Measurements from ENCODE around the gene EML1. TPM values are rescaled to one million over a fixed set of nuclear protein-coding genes. Genes with fewer than 3 reads are reported as not detected.

Gene EML1
- total RNA-seq, 3 donors from 2014 or later (not counting 1 experiment from before 2014, with no cell fraction given) = not detected

DNA sequence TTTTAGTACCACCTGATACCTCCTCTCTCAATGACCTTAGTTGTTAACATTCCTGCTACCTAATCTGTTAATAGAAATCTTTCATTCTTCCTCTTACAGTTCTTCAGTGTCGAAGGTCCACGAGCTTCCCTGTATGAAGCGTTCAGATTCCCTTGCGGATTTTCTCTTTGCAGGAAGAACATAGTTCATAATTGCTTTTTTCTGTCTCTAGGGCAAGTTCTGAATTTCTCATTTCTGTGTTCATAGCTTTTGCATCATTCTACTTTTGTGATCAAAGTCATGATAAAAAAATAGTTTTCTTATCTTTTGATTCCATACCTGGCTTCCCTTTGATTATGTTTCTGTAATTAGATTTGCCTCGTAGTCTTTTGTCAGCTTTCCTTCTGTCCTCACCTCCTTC, 94.9 kb downstream of the EML1 start:
- 83% methylated on average over 4 of the region's 5 CpGs for WGBS (ENCODE audit: insufficient coverage)
- ATAC-seq (no peak), DNase-seq (no peak)
- intact Hi-C loops (cut with micrococcal nuclease) = no loop called here
- peaks cover 7 to 41% of the 10 kb centered on the region in 2 donors for H3K27me3 Mint-ChIP-seq (ENCODE audit: low read depth in 2 of 2)
- H3K27ac Mint-ChIP-seq = no peak overlapping the region
- TF ChIP-seq, protein P1, sequence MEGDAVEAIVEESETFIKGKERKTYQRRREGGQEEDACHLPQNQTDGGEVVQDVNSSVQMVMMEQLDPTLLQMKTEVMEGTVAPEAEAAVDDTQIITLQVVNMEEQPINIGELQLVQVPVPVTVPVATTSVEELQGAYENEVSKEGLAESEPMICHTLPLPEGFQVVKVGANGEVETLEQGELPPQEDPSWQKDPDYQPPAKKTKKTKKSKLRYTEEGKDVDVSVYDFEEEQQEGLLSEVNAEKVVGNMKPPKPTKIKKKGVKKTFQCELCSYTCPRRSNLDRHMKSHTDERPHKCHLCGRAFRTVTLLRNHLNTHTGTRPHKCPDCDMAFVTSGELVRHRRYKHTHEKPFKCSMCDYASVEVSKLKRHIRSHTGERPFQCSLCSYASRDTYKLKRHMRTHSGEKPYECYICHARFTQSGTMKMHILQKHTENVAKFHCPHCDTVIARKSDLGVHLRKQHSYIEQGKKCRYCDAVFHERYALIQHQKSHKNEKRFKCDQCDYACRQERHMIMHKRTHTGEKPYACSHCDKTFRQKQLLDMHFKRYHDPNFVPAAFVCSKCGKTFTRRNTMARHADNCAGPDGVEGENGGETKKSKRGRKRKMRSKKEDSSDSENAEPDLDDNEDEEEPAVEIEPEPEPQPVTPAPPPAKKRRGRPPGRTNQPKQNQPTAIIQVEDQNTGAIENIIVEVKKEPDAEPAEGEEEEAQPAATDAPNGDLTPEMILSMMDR (IDR thresholded peaks at IDR 0.05) = no peak
- H3K36me3 ChIP-seq (ENCODE audit: control insufficient read depth, insufficient read depth, low read length) = no peaks in the 10 kb centered on the region
- H3K4me3 ChIP-seq (ENCODE audit: low read length) = no peak overlapping the region
- H3K4me1 ChIP-seq (ENCODE audit: control insufficient read depth, insufficient read depth, low read length) = no peaks in the 10 kb centered on the region
- H3K4me3 Mint-ChIP-seq = no peak overlapping the region
- no peaks in the 10 kb centered on the region for H3K9me3 ChIP-seq (ENCODE audit: control insufficient read depth, insufficient read depth, low read length)
- no peaks in the 10 kb centered on the region for H3K9me3 Mint-ChIP-seq
- no peaks in the 10 kb centered on the region for H3K27me3 ChIP-seq (ENCODE audit: control insufficient read depth, insufficient read depth, low read length)
- no peaks in the 10 kb centered on the region for H3K36me3 Mint-ChIP-seq
- H3K4me1 Mint-ChIP-seq = no peaks in the 10 kb centered on the region
- H3K27ac ChIP-seq (ENCODE audit: low read length) = no peak overlapping the region

DNA sequence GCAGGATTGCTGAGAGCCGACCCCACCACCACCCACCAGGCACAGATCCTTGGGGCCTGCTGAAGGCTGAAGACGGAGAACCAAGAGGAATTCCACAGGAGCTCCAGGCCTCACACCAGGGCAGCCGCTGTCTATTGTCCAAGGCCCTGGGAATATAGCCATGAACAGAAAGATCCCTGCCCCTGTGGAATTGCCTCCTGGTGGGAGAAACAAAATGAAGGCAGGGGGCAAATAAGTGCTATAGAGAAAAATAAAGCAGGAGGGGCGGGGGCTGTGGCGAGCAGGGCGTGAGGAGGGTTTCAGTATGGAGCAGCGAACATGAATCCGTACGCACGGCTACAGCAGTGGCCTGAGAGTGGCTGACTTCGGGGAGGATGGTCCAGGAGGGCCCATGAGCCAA, 96.1 kb downstream of the EML1 start:
- H3K4me3 Mint-ChIP-seq = no peak overlapping the region
- Histone ChIP-seq H3K27ac (ENCODE audit: low read length) (no peak overlapping the region), H3K27me3 (ENCODE audit: control insufficient read depth, insufficient read depth, low read length) (no peaks in the 10 kb centered on the region), H3K9me3 (ENCODE audit: control insufficient read depth, insufficient read depth, low read length) (no peaks in the 10 kb centered on the region), H3K4me3 (ENCODE audit: low read length) (no peak overlapping the region), H3K36me3 (ENCODE audit: control insufficient read depth, insufficient read depth, low read length) (no peaks in the 10 kb centered on the region), H3K4me1 (ENCODE audit: control insufficient read depth, insufficient read depth, low read length) (no peaks in the 10 kb centered on the region)
- DNase-seq (no peak), ATAC-seq (no peak)
- WGBS (ENCODE audit: insufficient coverage) = 89% methylated on average over 11 of the region's 11 CpGs
- no peak overlapping the region for H3K27ac Mint-ChIP-seq
- H3K4me1 Mint-ChIP-seq = no peaks in the 10 kb centered on the region
- TF ChIP-seq, protein P1 (IDR thresholded peaks at IDR 0.05) = no peak
- H3K9me3 Mint-ChIP-seq = no peaks in the 10 kb centered on the region
- H3K27me3 Mint-ChIP-seq (ENCODE audit: low read depth in 2 of 2) = peaks cover 8 to 44% of the 10 kb centered on the region in 2 donors
- H3K36me3 Mint-ChIP-seq = no peaks in the 10 kb centered on the region
- intact Hi-C loops (cut with micrococcal nuclease) = no loop called here

DNA sequence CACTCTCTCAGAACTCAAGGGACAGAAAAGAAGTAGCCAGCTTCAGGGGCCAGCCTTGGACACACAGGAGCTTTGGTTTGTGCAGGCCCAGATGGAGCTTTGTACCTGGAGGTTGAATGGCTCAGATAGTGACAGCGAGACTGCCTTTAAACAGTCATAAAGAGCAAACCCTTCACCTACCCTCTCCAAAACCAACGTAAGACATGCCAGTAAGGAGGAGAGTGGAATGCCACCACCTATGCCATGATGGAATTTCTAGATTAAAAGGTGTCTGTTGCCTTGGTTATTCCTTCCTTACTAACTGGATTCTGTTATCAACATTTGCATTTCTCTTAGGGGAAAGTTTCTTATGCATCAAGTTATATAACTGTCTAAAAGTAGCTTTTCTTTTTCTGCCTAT, 98.1 kb downstream of the EML1 start:
- WGBS (ENCODE audit: insufficient coverage) = 100% methylated on average over 1 of the region's 2 CpGs
- no peak for DNase-seq
- Mint-ChIP-seq H3K4me3 (no peak overlapping the region), H3K9me3 (no peaks in the 10 kb centered on the region), H3K27ac (no peak overlapping the region), H3K27me3 (ENCODE audit: low read depth in 2 of 2) (peaks cover 10 to 48% of the 10 kb centered on the region in 2 donors), H3K36me3 (no peaks in the 10 kb centered on the region), H3K4me1 (no peaks in the 10 kb centered on the region)
- TF ChIP-seq, protein P1 (IDR thresholded peaks at IDR 0.05) = no peak
- no peaks in the 10 kb centered on the region for H3K27me3 ChIP-seq (ENCODE audit: control insufficient read depth, insufficient read depth, low read length)
- H3K4me1 ChIP-seq (ENCODE audit: control insufficient read depth, insufficient read depth, low read length) = no peaks in the 10 kb centered on the region
- H3K36me3 ChIP-seq (ENCODE audit: control insufficient read depth, insufficient read depth, low read length) = no peaks in the 10 kb centered on the region
- no peaks in the 10 kb centered on the region for H3K9me3 ChIP-seq (ENCODE audit: control insufficient read depth, insufficient read depth, low read length)
- intact Hi-C loops (cut with micrococcal nuclease) = no loop called here
- no peak for ATAC-seq
- H3K4me3 ChIP-seq (ENCODE audit: low read length) = no peak overlapping the region
- H3K27ac ChIP-seq (ENCODE audit: low read length) = no peak overlapping the region

DNA sequence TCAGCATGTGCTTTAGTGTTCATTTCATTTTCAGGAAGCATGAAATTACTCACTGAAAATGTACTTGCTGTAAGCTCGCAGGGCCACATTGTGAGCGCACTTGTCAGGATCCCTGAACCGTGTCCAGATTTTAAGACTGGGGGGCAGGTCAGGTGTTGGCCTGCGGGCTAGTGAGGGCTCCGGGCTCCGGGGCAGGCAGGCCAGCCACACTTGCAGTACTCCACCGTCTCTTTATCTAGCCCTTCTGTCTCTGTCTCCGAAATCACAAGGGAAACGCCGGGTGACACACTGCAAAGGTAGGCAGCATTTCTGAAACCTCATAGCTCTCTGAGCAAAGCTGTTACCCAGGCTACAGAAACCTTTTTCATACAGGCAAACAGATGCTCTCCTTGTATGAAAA, 98.7 kb downstream of the EML1 start:
- no peak for DNase-seq

More for the DNA sequence above, 98.7 kb downstream of the EML1 start:
- Histone ChIP-seq H3K36me3 (ENCODE audit: control insufficient read depth, insufficient read depth, low read length) (no peaks in the 10 kb centered on the region), H3K4me3 (ENCODE audit: low read length) (no peak overlapping the region), H3K27me3 (ENCODE audit: control insufficient read depth, insufficient read depth, low read length) (no peaks in the 10 kb centered on the region), H3K27ac (ENCODE audit: low read length) (no peak overlapping the region), H3K4me1 (ENCODE audit: control insufficient read depth, insufficient read depth, low read length) (no peaks in the 10 kb centered on the region), H3K9me3 (ENCODE audit: control insufficient read depth, insufficient read depth, low read length) (no peaks in the 10 kb centered on the region)
- Mint-ChIP-seq H3K4me1 (no peaks in the 10 kb centered on the region), H3K36me3 (no peaks in the 10 kb centered on the region), H3K4me3 (no peak overlapping the region), H3K27me3 (ENCODE audit: low read depth in 2 of 2) (peaks cover 11 to 48% of the 10 kb centered on the region in 2 donors), H3K9me3 (no peaks in the 10 kb centered on the region), H3K27ac (no peak overlapping the region)
- no peak for ATAC-seq
- TF ChIP-seq, protein P1 (IDR thresholded peaks at IDR 0.05) = no peak
- intact Hi-C loops (cut with micrococcal nuclease) = no loop called here
- WGBS (ENCODE audit: insufficient coverage) = 85% methylated on average over 10 of the region's 10 CpGs

Data from natural killer cell (primary cell).